NCI-H146 (cell line): ENCODE data around the gene ZNF660.
"Not testable (repeated sequence)": the region's sequence is repeated elsewhere in the genome, so short reads cannot be mapped to it uniquely, and the experiment has no call there.

Experiments used
- DNase-seq: peaks from one replicate; lab custom pipeline; 2025; lab: John Stamatoyannopoulos, UW

Gene ZNF660

DNA sequence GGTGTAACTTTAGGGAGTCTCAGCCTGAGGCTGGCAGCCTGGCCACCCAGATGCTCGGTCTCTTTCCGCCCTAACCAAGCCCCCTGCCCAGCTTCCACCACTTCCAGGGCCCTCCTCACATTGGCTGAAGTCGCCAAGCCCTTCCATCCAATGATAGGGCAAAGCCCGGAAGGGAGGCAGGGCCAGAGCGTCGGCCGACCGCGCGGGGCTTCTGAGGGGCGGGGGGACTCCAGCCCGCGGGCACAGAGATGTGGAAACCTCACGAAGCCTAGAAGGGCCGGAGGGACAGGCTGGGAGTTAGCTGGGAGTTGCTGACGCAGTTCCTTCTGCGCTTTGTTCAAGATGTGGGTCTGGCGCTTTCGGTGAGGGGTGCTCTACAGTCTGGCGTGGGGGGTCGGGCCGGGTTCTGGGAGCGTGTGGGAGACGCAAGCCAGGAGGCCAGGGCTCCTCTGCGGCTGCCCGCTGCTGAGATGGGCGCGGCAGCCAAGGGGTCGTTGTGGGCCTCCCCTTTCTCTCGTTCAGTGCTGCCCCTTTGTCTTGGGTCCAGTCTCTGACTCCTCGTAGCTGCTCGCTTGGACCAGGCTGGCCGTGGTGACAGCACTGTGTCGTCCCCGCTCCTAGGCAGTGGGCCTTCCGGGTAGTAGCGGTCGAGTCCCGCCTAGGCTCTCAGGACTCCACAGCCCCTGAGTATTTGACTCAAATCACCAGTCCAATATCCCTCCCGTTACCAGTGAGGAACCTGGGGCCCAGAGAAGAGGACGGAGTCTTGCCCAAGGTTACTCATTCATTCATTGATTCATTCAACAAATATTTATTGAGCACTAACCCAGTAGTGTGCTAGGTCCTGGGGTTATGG lies at the start of gene ZNF660:
ZNF660 (plus strand) TSS at position 319 of the 856 bp plus-strand sequence. CDS start 9,230 bp downstream, outside the sequence.
- DNase-seq = peak; percentile 89

DNA sequence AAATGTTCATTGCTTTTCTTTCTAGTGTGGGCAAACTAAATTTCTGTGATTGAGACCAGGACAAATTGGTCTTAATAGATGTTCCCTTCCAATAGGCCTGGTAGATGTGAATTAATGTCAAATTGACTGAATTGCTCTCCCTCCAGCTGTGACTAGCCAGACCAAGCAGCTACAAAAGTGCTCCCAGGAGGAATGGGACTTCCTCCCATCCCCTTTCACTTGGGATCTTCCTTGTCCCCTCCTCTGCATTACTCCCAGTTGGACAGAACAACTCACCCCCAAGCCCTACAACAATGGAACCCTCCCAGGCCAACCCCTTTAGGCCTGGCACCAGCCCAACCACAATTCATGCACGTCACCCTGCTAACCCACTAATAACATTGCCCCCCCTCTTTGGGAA lies 49.4 kb upstream of the ZNF660 start:
- no peak for DNase-seq

DNA sequence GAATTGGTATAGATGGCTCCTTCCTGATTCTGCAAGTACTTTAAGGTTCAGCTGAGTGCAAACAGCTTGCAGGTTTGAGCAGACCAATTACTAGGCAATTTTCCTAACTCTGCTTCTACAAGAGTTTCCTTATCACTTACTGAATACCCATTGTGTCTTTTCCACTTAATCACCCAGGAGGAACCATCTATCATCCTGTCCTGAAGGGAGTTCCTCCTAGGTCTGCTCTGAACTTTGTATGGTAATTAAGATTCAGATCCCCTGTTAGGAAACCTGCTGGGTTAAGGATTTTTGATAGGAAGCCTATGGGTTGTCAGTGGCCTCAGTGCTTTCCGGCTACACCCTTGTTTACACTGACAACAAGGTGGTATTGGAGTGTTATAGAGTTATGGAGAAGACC lies 40.0 kb upstream of the ZNF660 start:
- not testable (repeated sequence) for DNase-seq

DNA sequence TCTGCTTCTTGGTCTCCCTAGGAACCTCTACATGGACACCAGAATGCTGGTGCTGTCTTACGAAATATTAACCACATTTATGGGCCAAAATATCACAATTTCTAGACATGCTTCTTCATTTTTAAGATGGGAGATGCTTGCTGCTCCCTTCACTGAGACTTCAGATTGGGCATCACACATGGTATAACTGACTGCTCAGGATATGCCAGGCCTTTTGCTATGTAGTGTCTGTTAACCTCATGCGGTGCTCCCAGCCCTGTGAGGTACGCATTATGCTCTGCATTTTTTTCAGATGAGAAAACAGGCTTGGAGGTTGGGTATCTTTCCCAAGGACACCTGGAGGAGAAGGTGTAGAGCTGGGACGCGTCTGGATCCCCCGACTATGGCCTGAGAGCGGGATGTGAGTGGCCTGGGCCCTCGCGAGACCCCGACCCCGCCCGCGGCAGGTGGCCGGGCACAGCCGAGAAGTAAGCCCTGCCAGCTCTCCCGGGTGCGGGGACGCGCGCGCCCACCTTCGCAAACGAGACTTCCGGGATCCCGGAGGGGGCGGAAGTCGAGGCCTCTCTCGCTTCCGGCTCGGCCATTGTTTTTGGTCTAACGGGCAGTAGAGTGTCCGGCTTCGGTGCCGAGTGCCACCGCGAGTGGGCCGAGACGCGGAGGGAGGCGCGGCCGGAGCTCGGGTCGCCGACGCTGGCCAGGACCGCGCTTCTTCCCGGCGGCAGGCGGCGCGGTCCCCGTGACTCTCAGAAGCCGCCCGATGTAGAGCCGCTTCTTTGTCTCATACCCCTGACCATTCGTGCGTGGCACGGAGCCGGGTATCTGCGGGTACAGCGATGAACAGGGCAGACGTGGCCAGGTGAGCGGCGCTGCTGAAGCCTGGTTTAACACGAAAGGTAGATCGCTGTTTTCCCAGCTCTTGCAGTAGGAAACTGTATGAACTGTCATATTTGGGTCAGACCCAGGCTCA lies 29.9 kb upstream of the ZNF660 start, which contains the start of gene ZKSCAN7:
ZKSCAN7 (plus strand) TSS at position 568 of the 967 bp plus-strand sequence. CDS start 1,855 bp downstream, outside the sequence.
- peak; percentile 78 for DNase-seq

DNA sequence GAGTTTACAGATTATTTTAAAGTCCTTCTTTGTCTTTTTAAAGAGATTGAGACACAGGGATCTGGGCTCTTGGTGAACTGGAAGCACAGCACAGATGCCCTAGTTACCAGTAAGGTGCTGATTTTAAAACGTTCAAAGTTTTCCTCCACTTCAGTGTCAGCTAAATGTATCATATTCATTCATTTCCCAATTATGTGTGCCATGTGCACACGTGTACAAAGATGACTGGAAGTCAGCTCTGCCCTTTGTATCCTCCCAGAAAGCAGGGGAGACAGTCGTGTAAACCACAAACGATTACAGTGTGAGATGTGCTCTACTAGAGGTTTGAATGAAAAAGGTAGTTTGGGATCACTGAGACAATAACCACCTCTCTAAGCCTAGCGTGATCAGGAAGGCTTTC lies 29.0 kb upstream of the ZNF660 start:
- no peak for DNase-seq

DNA sequence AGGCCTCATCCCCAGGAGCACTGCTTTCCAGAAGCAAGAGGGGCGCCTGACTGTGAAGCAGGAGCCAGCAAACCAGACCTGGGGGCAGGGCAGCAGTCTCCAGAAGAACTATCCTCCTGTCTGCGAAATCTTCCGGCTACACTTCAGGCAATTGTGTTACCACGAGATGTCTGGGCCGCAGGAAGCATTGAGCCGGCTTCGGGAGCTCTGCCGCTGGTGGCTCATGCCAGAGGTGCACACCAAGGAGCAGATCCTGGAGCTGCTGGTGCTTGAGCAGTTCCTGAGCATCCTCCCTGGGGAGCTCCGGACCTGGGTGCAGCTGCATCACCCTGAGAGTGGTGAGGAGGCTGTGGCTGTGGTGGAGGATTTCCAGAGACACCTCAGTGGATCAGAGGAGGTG lies 27.7 kb upstream of the ZNF660 start:
- no peak for DNase-seq

DNA sequence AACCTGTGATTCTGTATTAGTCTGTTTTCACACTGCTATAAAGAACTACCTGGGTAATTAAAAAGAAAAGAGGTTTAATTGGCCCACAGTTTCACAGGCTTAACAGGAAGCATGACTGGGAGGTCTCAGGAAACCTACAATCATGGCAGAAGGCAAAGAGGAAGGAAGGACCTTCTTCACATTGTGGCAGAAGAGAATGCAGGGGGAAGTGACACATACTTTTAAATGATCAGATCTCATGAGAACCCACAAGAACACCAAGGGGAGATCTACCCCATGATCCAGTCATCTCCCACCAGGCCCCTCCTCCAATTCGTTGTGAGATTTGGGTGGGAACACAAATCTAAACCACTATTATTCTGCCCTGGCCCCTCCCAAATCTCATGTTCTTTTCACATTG lies 23.7 kb upstream of the ZNF660 start:
- no peak for DNase-seq

DNA sequence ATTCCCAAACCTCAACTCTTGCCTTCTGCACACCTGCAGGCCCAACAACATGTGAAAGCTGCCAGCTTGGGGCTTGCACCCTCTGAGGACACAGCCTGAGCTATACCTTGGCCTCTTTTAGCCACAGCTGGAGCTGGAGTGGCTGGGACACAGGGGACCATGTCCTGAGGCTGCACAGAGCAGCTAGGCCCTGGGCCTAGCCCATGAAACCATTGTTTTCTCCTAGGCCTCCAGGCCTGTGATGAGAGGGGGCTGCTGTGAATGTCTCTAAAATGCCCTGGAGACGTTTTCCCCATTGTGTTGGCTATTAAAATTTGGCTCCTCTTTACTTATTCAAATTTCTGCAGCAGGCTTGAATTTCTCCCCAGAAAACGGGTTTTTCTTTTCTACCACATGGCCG lies 22.6 kb upstream of the ZNF660 start:
- DNase-seq = no peak

DNA sequence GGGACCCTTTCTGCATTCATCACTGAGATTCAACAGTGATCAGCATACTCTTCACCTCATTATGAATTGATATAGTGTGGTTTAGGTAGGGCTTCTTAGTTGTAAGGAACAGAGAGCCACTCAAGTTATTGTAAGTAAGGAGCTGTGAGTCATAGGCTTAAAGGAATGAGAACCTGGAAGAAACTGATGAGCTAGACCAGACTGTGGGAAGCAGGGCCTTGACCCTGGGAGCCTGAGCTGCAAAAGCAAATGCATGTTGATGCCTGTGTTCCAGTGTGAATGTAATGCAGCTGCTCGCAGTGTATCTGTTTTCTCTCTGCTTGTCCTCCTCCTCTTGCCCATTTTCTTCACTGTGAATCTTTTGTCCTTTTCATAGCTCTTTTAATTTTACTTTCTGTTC lies 16.2 kb upstream of the ZNF660 start:
- no peak for DNase-seq

DNA sequence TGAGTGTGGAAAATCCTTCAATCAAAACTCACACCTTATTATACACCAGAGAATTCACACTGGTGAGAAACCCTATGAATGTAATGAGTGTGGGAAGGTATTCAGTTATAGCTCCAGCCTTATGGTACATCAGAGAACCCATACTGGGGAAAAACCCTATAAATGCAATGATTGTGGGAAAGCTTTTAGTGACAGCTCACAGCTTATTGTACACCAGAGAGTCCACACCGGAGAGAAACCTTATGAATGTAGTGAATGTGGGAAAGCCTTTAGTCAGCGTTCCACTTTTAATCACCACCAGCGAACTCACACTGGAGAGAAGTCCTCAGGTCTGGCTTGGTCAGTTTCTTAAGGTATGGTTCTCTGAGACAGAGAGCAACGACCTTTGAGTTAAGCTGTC lies 13.7 kb upstream of the ZNF660 start:
- DNase-seq = no peak

DNA sequence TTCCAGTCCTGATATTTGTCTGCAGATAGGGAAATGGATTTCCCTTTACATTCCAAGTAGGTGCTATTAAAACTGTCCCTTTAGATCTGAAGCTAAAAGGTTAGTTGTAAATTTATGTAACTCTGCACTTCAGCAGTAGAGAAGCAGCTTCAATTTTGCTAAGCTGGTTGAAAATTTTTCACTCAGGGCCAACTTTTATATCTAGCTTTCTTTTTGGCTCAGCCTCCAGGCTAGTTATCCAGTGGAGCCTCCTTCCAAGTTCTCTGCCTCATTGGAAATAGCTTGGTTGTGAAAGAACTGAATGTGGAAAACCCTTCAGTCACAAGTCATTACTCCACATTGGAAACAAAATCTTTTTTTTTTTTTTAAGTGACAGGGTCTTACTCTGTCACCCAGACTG lies 8.2 kb upstream of the ZNF660 start:
- no peak for DNase-seq

DNA sequence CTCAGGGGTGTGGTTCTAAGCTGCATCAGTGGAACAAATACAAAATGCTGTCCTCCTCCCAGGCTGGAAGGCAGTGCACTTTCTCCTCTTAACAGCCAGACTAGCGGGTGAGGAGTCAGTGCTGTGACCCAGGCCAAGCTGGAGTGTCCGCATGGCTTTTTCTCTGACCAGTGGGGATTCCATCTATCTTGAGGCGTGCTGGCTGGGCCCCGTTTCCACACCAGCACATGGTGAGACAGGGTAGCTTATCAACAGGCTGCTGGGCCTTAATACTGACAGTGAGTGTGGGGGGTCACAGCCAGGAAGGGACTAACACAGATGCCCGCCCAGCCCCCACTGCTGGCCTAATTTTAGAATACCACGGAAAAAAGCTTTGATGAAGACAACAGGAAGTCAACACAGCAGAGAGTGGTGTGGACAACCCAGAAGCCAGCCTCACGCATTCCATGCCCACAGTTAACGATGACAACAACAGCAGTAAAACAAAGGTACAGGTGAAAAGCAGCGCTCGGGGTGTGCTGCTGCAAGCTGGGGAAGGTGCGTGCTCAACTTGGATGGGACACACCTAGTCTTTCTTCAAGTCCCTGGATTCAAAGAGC lies 7.3 kb upstream of the ZNF660 start:
- DNase-seq = not testable (repeated sequence)

DNA sequence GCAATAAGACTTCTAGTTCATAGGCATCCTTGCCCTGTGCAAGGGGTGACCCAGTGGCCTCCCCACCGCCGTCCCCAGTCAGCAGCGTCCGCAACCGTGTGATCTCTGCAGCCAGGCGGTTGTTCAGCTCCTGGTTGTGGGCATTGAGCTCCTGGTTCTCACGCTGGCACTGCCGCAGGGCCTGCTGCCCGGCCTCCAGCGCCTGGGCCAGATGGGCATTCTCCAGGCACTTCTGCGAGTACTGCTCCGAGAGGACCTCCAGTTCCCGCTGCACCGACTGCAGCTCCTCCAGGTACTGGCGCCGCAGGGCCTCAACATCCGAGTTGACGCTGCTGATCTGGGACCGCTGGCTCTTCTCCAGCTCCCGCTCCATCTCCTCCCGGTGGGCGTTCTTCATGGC lies 6.4 kb upstream of the ZNF660 start:
- DNase-seq = not testable (repeated sequence)

DNA sequence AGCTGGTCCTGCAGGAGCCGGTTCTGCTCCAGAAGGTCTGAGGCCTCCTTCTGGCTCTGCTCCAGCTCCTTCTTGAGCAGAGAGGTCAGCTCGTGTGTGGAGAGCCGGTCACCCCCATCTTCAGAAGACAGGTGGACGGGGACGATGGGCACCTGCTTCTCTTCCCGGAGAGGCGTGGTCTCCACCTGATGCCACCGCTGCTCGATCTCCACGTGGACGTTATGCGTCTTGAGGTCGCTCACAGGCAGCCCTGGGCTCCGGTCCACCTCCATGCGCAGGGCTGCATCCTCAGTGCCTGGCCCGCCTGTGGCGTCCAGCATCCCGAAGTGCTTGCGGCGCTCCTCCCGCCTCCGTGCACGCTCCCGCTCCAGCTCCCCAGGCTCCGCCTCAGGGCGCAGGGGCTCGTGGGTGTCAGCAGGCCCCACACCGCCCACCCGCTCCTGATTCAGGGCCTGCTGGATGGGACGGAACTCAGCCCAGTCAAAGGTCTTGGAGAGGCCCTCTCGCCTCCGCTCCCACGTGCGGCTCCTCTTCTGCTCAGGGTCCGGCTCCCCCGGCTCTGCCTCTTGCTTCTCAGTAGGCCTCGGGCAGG lies 5.7 kb upstream of the ZNF660 start:
- DNase-seq = not testable (repeated sequence)

DNA sequence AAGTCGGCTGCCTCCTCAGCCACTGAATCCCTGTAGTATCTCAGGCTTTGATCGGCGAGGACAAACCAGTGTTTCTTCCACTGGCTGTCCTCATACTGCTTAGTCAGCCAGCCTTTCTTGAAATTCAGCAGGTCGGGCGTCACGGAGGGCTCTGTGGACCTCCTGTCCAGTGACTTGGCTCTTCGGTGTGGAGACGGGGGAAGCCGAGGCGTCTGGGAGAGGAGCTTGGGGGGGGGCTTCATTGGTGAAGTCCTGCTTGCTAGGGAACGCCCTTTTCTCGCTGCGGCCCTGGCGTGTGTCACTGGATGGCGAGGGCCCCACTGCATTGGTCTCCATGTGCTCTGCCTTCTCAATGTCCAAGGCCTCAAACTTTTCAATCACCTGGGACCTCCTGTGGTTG lies 5.0 kb upstream of the ZNF660 start:
- not testable (repeated sequence) for DNase-seq

DNA sequence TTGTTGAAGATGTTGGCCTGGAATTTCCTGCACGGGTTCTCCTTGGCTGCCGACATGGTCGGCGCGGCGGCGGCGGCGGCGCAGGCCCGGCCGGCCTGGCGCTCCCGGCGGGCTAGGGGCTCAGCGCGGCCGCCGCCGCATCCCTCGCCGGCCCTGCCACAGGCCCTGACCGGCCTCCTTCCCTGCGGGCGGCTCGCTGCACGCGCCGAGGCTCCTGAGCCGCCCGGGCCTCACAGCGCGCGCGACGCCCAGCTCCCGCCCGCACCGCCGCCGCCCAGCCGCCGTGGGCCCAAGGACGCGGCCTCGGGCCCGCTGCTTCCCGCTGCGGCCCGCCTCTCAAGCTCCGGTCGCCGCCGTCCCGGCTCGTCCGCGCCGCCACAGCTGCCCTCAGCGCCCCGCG lies 3.8 kb upstream of the ZNF660 start:
- DNase-seq = not testable (repeated sequence)

DNA sequence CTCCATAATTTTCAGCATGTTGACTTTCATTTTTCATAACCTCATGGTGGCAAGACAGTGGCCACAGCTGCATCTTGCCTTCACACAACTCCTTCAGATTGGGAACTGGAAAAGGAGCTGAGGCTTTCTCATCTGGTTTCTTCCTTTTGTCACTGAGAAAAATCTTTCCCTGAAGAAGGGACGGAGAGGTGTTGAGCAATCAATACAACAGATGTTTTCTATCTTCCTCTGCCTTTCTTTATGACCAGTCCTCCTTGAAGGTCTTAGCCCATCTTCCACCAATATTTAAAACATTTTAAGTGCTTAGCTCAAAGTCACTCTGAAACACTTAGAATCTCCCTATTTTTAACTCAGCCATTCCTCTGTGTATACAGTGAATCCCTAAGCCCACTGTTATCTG lies 11.9 kb downstream of the ZNF660 start:
- DNase-seq = no peak

DNA sequence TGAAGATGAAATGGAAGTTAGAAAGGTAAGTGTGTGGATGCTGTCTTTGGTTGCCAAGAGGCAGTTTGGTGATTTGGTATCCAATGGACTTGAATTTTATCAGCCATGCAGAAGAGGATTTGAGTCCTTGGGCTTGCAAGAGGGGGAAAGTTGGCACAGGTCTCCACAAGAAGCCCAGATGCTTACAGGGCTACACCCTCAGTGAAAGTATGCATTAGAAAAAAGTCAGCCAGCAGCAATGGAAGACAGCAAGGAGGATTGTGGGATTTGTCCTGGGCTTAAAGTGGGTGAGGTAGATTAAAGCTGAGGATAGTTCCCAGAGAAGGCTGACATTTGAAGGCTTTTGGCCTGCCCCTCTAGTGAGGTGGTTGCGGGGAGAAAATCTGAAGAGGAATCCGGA lies 17.0 kb downstream of the ZNF660 start:
- DNase-seq = no peak

DNA sequence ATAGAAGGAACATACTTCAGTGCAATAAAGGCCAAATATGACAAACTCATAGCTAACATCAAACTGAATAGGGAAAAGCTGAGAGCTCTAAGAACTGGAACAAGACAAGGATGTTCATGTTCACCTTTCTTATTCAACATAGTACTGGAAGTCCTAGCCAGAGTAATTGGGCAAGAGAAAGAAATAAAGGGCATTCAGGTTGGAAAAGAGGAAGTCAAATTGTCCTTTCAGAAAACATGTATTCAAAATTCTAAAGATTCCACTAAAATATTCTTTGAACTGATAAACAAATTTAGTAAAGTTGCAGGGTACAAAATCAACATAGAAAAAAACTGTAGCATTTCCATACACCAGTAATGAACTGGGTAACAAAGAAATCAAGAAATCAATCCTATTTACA lies 27.9 kb downstream of the ZNF660 start:
- no peak for DNase-seq

DNA sequence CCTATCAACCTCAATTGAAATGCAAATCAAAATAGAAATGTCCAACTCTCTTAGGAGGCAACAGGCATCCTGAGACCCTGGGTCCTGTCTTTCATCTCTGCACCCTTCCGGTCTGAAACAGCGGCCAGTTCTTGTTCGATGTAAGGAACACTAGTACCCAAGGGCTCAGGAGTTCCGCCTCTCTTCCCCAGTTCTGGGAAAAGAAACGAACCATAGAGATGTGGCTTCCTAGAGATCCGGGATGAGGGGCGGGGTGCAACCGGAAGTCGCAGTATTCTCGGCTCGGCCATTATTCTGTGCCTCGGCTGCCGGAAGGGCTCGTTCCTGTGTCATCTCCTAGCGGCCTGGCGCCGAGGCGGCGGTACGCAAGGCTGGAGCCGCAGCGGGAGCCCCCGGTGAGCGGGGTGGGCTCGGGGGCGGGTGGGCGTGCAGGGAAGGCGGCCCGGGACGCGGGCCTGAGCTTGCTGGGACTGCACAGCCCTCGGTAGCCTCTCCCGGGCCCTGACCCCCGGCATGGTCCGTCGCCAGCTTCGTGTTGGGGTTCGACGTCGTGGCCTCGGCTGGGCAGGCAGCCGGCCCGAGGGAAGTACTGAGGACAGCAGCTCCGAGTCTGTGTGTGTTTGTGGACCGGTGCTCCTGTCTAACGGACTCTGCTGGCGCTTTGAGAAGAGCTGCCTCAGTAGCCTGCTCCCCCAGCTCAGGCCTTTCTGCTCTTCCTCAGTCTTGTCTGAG lies 40.2 kb downstream of the ZNF660 start, which contains the start of gene ZNF197:
ZNF197 (plus strand) TSS at position 288 of the 732 bp plus-strand sequence. CDS start 4,119 bp downstream, outside the sequence.
- peak; percentile 91 for DNase-seq

DNA sequence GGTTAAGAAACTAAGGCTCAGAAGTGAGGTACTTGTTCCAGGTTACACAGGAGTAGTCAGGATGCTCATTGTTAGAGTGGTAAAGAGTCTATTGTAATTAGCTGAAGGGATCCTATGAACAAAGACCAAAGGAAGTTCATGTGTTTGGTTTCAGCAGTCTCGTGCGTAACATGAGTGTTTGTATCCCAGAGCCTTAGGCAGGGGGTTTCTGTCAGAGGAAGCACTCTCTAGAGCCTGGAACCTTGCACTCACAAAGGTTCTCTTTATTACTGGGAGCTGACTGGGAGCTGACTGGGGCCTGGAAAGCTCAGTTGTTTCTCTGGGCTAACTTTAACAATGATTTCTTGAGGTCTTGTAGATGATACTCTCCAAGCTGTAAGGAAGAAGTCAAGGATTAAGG lies 44.0 kb downstream of the ZNF660 start:
- no peak for DNase-seq
